K562 (cell line): ENCODE data around the gene ANK2. TPM values are rescaled to one million over a fixed set of nuclear protein-coding genes. Genes with fewer than 3 reads are reported as not detected.

ENCODE experiments used
- ATAC-seq: fragments of 200-7000 bp; cut with Tn5 transposase; 3 replicates; pipeline ENCODE4 v1.9.1; 2020; ENCODE audit warnings: moderate library complexity
- BruUV-seq: library from RNA; stranded (reverse); fragments of 400-500 nt; replicated peaks from 2 replicates; lab custom pipeline; 2021; lab: Mats Ljungman, UMichigan
- CTCF ChIA-PET: fragments of 300-600 bp; formaldehyde crosslinking; extraction: SDS; loops from one replicate; lab custom pipeline; 2021; ENCODE audit warnings: low intra/inter-chr PET ratio; lab: Yijun Ruan, JAX
- POLR2A ChIA-PET: fragments of 300-600, 350-650 bp; sonication (Branson Sonifier 250); formaldehyde crosslinking; extraction: SDS; loops from one replicate; lab custom pipeline; 2021; ENCODE audit warnings: antibody characterized with exemption, inconsistent platforms; lab: Yijun Ruan, JAX
- DNase-seq, 4 experiments: peaks; one replicate each; pipeline versions ENCODE4 v3.0.0 to v3.0.0-alpha.2; 2011 to 2018; ENCODE audit warnings: low spot score in 3 of 4, mixed read lengths in 3 of 4; ENCODE audit errors: extremely low read depth in 1 of 4
- FAIRE-seq: peaks from 2 replicates; lab custom pipeline; 2011; peaks lifted over from hg19 to GRCh38; lab: Jason Lieb, UNC
- H2AFZ ChIP-seq: 2 replicates; pipeline ENCODE4 v1.6.0; 2011; ENCODE audit warnings: low read depth, low read length, control low read depth, inconsistent platforms
- H3K27ac ChIP-seq: fragments of 200-600 bp; 3 replicates; pipeline ENCODE4 v1.8.0; 2011; ENCODE audit warnings: low read depth, mild to moderate bottlenecking, control low read depth, inconsistent platforms, low read length, moderate library complexity, mixed read lengths; ENCODE audit errors: extremely low read depth
- H3K27me3 ChIP-seq, 2 experiments: fragments of 300-600 bp in 1 of 2; 2 replicates in 1 of 2; 3 replicates in 1 of 2; pipeline versions ENCODE4 v1.6.0 to v1.8.0; 2011; ENCODE audit warnings: inconsistent platforms in 2 of 2, low read length in 2 of 2, mild to moderate bottlenecking in 1 of 2, mixed read lengths in 1 of 2, moderate library complexity in 1 of 2; ENCODE audit not compliant: control insufficient read depth in 2 of 2, insufficient read depth in 2 of 2
- H3K36me3 ChIP-seq: fragments of 300-600 bp; 3 replicates; pipeline ENCODE4 v1.8.0; 2011; ENCODE audit warnings: mild to moderate bottlenecking, low read length, inconsistent platforms; ENCODE audit not compliant: control insufficient read depth, insufficient read depth
- H3K4me1 ChIP-seq, 2 experiments: fragments of 200-600 bp in 1 of 2; replicated peaks in 1 of 2; 2 replicates in 1 of 2; 3 replicates in 1 of 2; pipeline versions ENCODE4 v1.5.1 to v1.8.0; 2011; ENCODE audit warnings: inconsistent platforms in 2 of 2, low read length in 2 of 2, mild to moderate bottlenecking in 1 of 2, mixed read lengths in 1 of 2, moderate library complexity in 1 of 2; ENCODE audit not compliant: control insufficient read depth in 2 of 2, insufficient read depth in 2 of 2
- H3K4me2 ChIP-seq: 2 replicates; pipeline ENCODE4 v1.6.1; 2011; ENCODE audit warnings: low read length, control low read depth, inconsistent platforms, mixed read lengths; ENCODE audit not compliant: insufficient read depth
- H3K4me3 ChIP-seq: fragments of 200-600 bp; sonication (generic), shearing (Covaris generic); 2 replicates; pipeline ENCODE4 v1.5.1; 2016; ENCODE audit warnings: control low read depth, inconsistent platforms
- H3K79me2 ChIP-seq: fragments of 200-600 bp; 3 replicates; pipeline ENCODE4 v1.8.0; 2011; ENCODE audit warnings: low read length, inconsistent platforms; ENCODE audit not compliant: control insufficient read depth, insufficient read depth
- H3K9ac ChIP-seq, 2 experiments: 2 replicates each; pipeline versions ENCODE4 v1.6.0 to v1.6.1; 2011; ENCODE audit warnings: low read depth in 2 of 2, low read length in 2 of 2, control low read depth in 1 of 2, inconsistent platforms in 1 of 2, mild to moderate bottlenecking in 1 of 2, mixed read lengths in 1 of 2; ENCODE audit not compliant: insufficient read depth in 1 of 2
- H3K9me1 ChIP-seq: one replicate; pipeline ENCODE4 v1.6.0; 2011; ENCODE audit warnings: inconsistent platforms, mild to moderate bottlenecking, low read length, moderate library complexity; ENCODE audit not compliant: control insufficient read depth, insufficient read depth
- H3K9me3 ChIP-seq: replicated peaks from 2 replicates; pipeline ENCODE4 v1.5.1; 2011; ENCODE audit warnings: low read depth, low read length, inconsistent platforms; ENCODE audit not compliant: control insufficient read depth, insufficient read depth
- H4K20me1 ChIP-seq: replicated peaks from 2 replicates; pipeline ENCODE4 v1.6.1; 2011; ENCODE audit warnings: low read length, inconsistent platforms, mixed read lengths; ENCODE audit not compliant: control insufficient read depth, insufficient read depth
- GTF2A2 ChIP-seq: IDR thresholded peaks from 2 replicates; pipeline ENCODE4 v1.6.1; 2016; ENCODE audit warnings: mild to moderate bottlenecking, missing genetic modification characterization, missing compliant biosample characterization
- MCM5 ChIP-seq: fragments of 450-650 bp; IDR thresholded peaks from 2 replicates; pipeline ENCODE4 v1.6.1; 2016; ENCODE audit warnings: low read depth
- WGBS: fragments of 100-300 bp; shearing (Covaris generic); methylation state at CpG from one replicate; pipeline ENCODE4 v1.1.6; 2016; ENCODE audit warnings: low coverage, mixed read lengths; ENCODE audit not compliant: insufficient coverage; ENCODE audit errors: missing lambda C conversion rate; 5-methylcytosine and 5-hydroxymethylcytosine counted together
- in situ Hi-C: fragments of 300-500 bp; cut with MboI; formaldehyde crosslinking; loops from 4 replicates; pipeline ENCODE4 v1.15.0; 2018; ENCODE audit warnings: inconsistent platforms, mixed read lengths
- intact Hi-C: fragments of 100-400 bp; cut with micrococcal nuclease; formaldehyde crosslinking; loops from 2 replicates; pipeline ENCODE4 v1.14.2; 2022
- polyA plus RNA-seq, 8 experiments: library from polyadenylated mRNA; depleted of rRNA in 4 of 8; stranded (reverse) in 5 of 8; unstranded in 3 of 8; fragments of >200 nt; fragmentation: Nextera tagmentation in 2 of 8; fragmentation: Illumina TruSeq in 1 of 8; extraction: Ambion mirVana in 2 of 8; extraction: Trizol in 1 of 8; gene quantifications; 2 replicates each; pipeline versions ENCODE4 v1.2.1 to v1.2.3, GENCODE V29; 2011 to 2014; ENCODE audit warnings: inconsistent platforms in 1 of 8, missing spikeins in 1 of 8
- total RNA-seq, 7 experiments: library from RNA; depleted of rRNA in 6 of 7; stranded (reverse); fragments of >200 nt in 6 of 7; fragmentation: Illumina TruSeq in 2 of 7; extraction: Trizol in 2 of 7; gene quantifications; 2 replicates each; pipeline versions ENCODE4 v1.2.1 to v1.2.3, GENCODE V29; 2011 to 2021; ENCODE audit warnings: low replicate concordance in 1 of 7
- TF ChIP-seq, protein P1 (sequence below), 3 experiments: fragments of 200-800 bp in 1 of 3; sonication (Bioruptor generic) in 1 of 3; sonication (generic) in 1 of 3; formaldehyde crosslinking in 1 of 3; IDR thresholded peaks; 2 replicates each; pipeline versions ENCODE4 v1.6.1 to v1.8.0; 2016 to 2022; ENCODE audit warnings: mild to moderate bottlenecking in 2 of 3, missing compliant biosample characterization in 2 of 3, missing genetic modification characterization in 2 of 3, missing genetic modification reagents in 1 of 3

Gene ANK2
- total and polyA plus RNA-seq, 9 of the 15 experiments (the other 6 are each of a cell fraction or from before 2014, with no cell fraction given) = 0.07 to 0.24 TPM; not detected in 7

DNA sequence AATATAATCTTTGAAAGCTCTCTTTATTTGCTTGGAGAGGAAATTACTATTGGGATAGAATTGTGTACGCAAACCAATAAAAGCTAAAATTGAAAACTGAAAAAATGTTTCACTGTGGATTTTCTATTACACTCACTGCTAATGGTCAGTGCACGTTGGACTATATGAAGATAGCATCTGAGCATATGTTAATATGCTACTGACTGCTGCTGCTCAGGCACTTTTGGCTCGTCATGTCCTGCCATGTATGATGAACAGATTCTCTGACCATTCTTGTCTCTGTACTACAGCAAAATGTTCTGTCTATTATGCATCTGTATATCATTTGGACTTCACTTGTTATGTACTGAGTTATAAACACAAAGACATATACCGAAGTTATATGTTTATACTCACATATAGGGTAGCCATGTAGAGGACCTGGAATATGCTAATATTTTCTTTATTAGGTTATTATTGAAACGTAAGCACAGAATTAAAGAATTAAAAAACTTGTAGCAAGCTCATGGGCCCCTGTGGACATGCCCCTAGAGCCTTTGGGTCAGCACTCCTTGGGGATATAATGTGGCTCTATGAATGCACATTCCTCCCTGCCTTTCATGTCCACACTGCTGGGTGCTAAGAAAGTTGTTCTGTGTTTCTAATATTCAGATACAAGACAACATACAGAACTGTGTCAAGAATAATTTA lies 120.8 kb downstream of the ANK2 start:
- in situ Hi-C loops (no loop called here), intact Hi-C loops (no loop called here)
- DNase-seq = no peak
- no peaks in the 10 kb centered on the region for H3K79me2 ChIP-seq
- H3K9me3 ChIP-seq = no peaks in the 10 kb centered on the region
- H3K9ac ChIP-seq = no peak overlapping the region
- H3K9me1 ChIP-seq = no peaks in the 10 kb centered on the region
- H3K36me3 ChIP-seq = no peaks in the 10 kb centered on the region
- CTCF ChIA-PET = no interaction called here
- POLR2A ChIA-PET = no interaction called here
- H3K4me2 ChIP-seq = no peak overlapping the region
- H3K27ac ChIP-seq = no peak overlapping the region
- no peak overlapping the region for H2AFZ ChIP-seq
- H4K20me1 ChIP-seq = no peaks in the 10 kb centered on the region
- H3K4me1 ChIP-seq = no peaks in the 10 kb centered on the region
- no peak for ATAC-seq
- WGBS = 2% methylated on average over 5 of the region's 5 CpGs
- TF ChIP-seq MCM5 (no peak), GTF2A2 (tag) (no peak)
- TF ChIP-seq, protein P1, sequence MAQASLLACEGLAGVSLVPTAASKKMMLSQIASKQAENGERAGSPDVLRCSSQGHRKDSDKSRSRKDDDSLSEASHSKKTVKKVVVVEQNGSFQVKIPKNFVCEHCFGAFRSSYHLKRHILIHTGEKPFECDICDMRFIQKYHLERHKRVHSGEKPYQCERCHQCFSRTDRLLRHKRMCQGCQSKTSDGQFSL (CRISPR knock-in tag; IDR thresholded peaks at IDR 0.05) = no peak
- TF ChIP-seq, protein P1 (tag; IDR thresholded peaks at IDR 0.05) = no peak
- no peaks in the 10 kb centered on the region for H3K27me3 ChIP-seq
- H3K4me3 ChIP-seq = no peak overlapping the region
- BruUV-seq = no TSS peak
- FAIRE-seq = no peak
